Tongue (tissue), 3 donors: ENCODE measurements around the gene SULT1A3. TPM values are rescaled to one million over a fixed set of nuclear protein-coding genes. Genes with fewer than 3 reads are reported as not detected.
"Not testable (repeated sequence)": the region's sequence is repeated elsewhere in the genome, so short reads cannot be mapped to it uniquely, and the experiment has no call there.

Experiments used
- DNase-seq: peaks from one replicate; pipeline ENCODE4 v3.0.0-alpha.2; 2015
- small RNA-seq: library from RNA; depleted of rRNA; stranded (forward); fragments of <200 nt; gene quantifications from one replicate; pipeline ENCODE3, GENCODE V24; 2014; ENCODE audit warnings: low replicate concordance
- total RNA-seq: library from RNA; depleted of rRNA; stranded (reverse); fragments of >200 nt; gene quantifications from one replicate; pipeline ENCODE4 v1.2.3, GENCODE V29; 2014

SULT1A3 gene
- total RNA-seq, 1 donor from 2014 or later: 5.8 TPM

DNA sequence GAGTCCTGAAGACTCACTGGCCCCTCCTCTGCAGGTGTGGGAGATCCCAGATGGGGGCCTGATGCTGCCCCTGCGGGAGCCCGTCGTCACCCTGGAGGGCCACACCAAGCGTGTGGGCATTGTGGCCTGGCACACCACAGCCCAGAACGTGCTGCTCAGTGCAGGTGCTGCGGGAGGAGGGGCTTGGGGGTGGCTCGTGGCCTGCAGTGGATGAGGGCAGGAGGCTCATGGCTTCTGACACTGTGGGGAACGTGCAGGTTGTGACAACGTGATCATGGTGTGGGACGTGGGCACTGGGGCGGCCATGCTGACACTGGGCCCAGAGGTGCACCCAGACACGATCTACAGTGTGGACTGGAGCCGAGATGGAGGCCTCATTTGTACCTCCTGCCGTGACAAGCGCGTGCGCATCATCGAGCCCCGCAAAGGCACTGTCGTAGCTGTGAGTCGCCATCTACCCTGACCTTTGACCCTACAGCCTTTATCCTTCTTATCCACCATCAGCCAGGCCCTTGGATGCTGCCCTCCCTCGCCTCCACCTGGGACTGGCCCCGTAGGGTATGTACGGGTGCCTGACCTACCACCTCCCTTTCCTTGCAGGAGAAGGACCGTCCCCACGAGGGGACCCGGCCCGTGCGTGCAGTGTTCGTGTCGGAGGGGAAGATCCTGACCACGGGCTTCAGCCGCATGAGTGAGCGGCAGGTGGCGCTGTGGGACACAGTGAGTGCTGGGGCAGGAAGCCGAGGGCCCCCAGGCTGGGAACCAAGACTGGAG lies 12.1 kb upstream of the SULT1A3 start:
- peak; percentile 34 for DNase-seq

GRCh38 chr16:30187556-30187865 lies 11.5 kb upstream of the SULT1A3 start:
- no peak for DNase-seq

DNA sequence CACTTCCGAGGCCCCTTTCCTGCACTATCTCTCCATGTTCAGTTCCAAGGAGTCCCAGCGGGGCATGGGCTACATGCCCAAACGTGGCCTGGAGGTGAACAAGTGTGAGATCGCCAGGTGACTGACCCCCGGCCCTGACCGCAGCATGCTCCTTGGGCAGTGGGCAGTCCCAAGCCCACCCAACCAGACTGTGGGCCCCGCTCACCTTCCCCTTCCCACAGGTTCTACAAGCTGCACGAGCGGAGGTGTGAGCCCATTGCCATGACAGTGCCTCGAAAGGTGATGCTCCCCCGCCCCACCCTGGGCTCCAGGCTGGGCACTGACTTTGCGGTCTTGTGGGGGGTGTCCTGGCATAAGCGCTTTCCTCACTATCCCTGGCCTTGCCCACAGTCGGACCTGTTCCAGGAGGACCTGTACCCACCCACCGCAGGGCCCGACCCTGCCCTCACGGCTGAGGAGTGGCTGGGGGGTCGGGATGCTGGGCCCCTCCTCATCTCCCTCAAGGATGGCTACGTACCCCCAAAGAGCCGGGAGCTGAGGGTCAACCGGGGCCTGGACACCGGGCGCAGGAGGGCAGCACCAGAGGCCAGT lies 11.0 kb upstream of the SULT1A3 start:
- no peak for DNase-seq

- DNase-seq: not testable (repeated sequence)
These were observed 7.9 kb upstream of the SULT1A3 start for GRCh38 chr16:30191158-30191557.

DNA sequence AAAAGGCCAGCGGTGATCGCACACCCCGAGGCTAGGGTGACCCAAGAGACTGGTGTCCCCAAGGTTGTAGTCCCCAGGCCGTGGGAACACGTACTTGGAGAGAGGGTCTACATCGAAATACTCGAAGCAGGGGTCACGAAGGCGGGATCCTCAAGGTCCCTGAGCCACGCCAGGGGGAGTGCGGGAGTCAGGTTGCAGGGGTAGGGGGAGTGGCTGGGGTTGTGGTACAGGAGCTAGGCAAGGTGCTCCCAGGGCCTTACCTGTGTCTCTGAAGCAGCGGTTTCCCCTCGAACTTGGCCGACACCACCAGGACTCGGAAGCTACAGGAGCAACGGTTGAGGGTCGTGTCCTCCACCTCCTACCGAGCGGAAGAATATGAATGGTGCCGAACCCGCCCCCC lies 6.0 kb upstream of the SULT1A3 start:
- DNase-seq: not testable (repeated sequence)

GRCh38 chr16:30193615-30194014 lies 5.4 kb upstream of the SULT1A3 start, which contains the start of the genes BOLA2B and SLX1A:
TSS of gene BOLA2B (minus strand) at chr16:30193666. CDS start at chr16:30193595, 71 bp downstream.
TSS of gene SLX1A (plus strand) at chr16:30193875. CDS start at chr16:30194085, 210 bp downstream.
- not testable (repeated sequence) for DNase-seq

DNA sequence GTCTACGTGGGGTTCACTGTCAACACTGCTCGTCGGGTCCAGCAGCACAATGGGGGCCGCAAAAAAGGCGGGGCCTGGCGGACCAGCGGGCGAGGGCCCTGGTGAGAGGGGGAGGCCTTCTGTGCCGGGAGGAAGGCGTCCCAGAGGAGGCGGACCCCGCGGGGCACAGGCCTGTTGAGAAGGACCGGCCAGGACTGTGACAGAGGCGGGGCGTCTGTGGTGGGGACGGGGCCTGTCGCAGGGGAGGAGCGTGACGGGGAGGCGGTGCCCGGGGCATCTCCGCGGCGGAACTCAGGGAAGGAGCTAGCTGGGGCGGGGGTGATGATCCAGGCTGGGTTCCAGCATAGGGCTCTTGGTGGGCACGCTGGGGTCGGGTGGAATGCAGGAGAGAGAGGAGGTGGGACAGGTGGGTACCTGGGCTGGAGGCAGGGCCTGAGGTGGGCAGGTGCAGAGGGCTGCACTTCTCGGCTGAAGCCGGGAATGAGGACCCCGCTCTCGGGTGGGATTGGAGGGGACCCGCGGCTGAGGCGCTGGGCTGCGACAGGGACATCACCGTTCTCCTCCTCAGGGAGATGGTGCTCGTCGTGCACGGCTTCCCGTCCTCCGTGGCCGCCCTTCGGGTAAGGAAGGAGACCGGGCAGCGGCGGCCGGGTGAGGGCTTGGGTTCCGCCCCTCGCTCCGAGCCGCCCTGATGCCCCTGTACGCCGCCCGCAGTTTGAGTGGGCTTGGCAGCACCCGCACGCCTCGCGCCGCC lies 4.7 kb upstream of the SULT1A3 start:
- not testable (repeated sequence) for DNase-seq

DNA sequence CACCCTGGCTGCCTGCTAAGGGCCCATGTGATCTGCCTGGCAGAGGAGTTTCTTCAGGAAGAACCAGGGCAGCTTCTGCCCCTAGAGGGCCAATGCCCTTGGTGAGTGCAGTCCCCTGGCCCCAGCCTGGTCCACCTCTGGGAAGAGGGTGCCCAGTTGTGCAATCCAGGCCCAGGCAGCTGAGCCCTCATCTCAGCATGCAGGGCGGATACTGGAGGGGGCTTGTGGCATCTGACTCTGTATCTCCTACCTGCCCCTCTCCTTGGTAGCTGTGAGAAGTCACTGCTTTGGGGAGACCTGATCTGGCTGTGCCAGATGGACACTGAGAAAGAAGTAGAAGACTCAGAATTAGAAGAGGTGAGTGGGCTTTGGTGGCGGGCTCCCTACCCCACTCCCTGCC lies 2.1 kb upstream of the SULT1A3 start:
- DNase-seq: not testable (repeated sequence)

DNA sequence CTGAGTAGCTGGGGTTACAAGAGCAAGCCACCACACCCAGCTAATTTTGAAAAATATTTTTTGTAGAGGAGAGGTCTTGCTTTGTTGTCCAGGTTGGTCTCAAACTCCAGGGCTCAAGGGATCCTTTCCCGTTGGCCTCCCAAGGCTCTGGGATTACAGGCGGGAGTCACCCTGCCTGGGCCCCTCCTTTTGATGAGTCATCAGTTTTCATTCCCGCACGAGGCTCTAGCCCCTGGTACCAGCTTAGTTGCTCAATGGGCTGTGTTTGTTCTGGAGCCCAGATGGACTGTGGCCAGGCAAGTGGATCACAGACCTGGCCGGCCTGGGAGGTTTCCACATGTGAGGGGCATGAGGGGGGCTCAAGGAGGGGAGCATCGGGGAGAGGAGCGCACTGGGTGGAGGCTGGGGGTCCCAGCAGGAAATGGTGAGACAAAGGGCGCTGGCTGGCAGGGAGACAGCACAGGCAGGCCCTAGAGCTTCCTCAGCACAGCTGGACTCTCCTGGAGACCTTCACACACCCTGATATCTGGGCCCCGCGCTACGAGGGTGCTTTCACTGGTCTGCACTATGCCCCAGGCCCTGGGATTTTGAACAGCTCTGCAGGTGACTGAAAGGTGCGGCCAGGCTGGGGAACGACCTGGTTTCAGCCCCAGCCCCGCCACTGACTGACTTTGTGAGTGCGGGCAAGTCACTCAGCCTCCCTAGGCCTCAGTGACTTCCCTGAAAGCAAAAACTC lies 721 bp downstream of the SULT1A3 start:
- DNase-seq: not testable (repeated sequence)

DNA sequence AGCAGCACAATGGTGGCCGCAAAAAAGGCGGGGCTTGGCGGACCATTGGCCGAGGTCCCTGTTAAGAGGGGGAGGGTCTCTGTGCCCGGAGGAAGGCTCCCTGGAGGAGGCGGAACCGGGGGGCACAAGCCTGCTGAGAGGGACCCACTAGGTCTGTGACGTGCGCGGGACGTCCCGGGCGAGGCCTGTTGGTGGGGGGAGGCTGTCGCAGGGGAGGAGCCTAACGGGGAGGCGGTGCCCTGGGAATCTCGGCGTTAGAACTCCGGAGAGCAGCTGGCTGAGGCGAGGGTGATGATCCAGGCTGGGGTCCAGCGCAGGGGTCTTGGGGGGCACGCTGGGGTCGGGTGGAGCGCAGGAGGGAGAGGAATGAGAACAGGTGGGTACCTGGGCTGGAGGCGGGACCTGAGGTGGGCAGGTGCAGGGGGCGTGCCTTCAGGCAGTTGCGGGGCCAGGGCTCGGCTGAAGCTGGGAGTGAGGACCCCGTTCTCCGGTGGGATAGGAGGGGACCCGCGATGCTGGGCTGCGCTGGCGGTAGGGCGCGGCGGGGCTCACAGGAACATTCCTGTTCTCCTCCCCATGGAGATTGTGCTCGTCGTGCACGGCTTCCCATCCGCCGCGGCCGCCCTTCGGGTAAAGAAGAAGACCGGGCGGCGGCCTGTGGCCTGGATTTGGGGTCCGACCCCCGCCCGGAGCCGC lies 6.6 kb downstream of the SULT1A3 start:
- not testable (repeated sequence) for DNase-seq

DNA sequence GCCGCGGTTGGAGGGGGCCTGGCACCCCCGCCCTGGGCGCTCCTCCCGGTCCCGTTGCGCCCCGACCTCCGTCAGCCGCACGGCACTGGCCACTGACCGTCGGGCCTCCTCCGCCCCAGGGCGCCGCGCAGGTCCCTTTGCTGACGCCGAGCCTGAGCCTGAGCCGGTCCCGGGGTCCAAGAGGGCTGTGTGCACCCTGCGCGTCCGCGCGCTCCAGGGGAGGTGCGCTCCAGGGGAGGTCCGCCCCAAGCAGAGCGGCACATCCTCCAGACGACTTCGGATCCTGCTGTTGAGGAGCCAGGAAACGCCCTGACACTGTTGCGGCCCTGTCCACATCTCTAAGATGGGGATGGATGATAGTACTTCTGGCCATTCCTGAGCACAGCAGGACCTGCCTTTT lies 7.2 kb downstream of the SULT1A3 start:
- not testable (repeated sequence) for DNase-seq

DNA sequence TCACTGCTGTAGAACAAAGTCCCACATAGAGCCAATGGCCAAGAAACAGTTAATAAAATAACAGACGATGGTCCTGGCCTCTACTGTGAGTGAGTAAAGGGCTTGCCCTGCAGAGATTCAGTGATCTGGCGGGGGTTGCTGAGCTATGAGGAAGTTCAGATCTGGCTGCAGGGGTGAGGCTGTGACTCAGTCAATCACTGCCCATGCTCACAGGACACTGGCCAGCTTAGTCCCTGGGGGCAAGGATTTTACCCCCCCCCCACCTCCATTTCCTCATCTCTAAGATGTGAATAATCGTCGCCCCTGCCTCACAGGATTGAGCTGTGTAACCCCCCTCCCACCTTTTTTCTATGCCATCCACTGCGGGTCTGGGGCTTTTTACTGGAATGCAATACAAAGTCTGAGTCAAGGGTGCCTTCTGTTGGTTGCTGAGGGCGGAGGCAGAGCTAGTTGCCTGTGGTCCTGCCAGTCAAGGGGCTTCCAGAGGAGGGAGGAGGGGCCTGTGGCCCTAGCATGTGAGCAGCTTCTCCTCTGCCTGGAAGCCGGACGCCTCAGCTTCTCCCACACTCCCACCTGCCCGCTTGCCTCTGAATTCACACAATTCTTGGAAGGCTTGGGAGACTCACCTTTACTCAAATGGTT lies 8.1 kb downstream of the SULT1A3 start:
- DNase-seq: not testable (repeated sequence)

DNA sequence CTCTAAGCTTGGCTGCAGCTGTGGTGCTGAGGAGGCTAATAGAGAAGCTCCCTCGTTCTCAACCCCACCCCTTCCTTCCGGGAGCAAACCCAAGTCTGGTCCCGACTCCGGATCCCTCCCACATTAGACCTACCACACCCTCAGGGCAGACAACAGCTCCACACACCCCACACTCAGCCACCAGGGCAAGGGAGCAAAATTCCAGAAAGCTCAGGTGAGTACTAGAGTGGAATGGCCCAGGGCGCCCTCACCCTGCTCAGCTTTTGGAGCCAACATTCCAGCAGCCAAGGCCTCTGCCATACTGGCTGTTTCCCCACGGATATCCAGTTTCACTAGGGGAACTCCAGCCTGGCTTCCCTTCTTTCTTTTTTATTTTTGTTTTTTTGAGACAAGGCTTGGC lies 10.0 kb downstream of the SULT1A3 start:
- not testable (repeated sequence) for DNase-seq

DNA sequence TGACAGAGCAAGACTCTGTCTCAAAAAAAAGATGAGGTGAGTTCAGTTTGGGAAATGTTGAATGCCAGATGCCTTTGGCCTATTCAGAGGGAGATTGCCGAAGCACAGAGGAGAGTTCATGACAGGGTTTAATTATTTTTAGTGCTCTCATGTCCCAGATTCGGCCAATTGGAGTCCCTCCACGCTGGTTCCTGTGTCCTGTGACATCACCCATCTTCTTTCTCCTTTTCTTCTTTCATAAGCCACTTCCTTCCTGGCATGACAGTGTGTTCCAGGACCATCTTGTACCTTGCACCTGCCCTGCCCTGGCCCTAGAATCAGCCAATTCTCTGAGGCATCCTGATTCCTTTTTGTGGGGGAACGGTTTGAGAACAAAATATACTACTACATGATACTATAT lies 12.4 kb downstream of the SULT1A3 start:
- not testable (repeated sequence) for DNase-seq

DNA sequence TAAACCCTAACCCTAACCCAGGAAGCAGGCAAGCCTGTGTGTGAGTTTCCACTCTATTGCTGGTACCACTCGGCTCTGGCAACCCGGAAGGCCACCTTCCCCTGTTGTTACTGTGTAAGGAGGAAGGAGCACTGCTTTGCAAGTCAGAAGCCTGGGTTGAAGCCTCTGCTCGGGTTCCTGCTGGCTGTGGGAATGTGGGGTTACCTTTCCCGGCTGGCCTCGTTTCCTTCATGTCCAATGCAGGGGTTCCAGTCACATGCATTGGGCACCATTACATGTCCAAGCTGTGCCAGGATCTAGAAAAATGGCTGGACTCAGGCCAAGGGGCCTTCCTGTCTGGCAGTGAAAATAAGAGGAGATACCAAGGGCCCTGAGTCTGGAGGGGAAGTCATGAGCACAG lies 18.0 kb downstream of the SULT1A3 start:
- DNase-seq: not testable (repeated sequence)

DNA sequence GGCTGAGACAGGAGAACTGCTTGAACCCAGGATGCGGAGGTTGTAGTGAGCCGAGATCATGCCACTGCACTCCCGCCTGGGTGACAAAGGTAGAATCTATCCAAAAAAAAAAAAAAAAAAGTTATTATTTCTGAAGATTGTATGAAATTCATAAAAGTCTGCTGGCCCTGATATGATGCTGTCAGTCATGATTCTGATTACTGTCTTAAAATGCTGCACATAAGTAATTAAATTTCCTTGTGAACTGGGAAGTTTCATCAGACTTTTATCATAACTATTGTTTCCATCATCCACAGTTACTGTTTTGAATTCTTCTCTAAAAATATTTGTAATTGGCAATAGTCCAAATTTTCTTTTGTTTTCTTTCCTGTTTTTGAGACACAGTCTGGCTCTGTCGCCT lies 49.3 kb downstream of the SULT1A3 start, which contains the start of gene NPIPB13:
Gene NPIPB13, minus strand, starts transcription at position 101 of the 400 bp plus-strand sequence. CDS start 2,906 bp downstream, outside the sequence.
- DNase-seq: not testable (repeated sequence)

Small RNA genes lying within 50 kb of the gene (small RNA-seq; reads per million reads assigned to genes)
- gene AC106782.4: not detected

Other genes starting within 250 kb of the SULT1A3 start
- gene TMEM219, start 237.2 kb upstream of the SULT1A3 start, total RNA-seq: 28.2 TPM
- gene TAOK2, start 225.4 kb upstream of the SULT1A3 start, total RNA-seq: 37.7 TPM
- gene HIRIP3, start 203.6 kb upstream of the SULT1A3 start, total RNA-seq: 13.1 TPM
- gene INO80E, start 203.0 kb upstream of the SULT1A3 start, total RNA-seq: 38.1 TPM
- gene DOC2A, start 188.2 kb upstream of the SULT1A3 start, total RNA-seq: 1.0 TPM
- gene C16orf92, start 176.1 kb upstream of the SULT1A3 start, total RNA-seq: not detected
- 0.82 TPM for gene TLCD3B, start 168.0 kb upstream of the SULT1A3 start, total RNA-seq
- 1,849 TPM for gene ALDOA, start 133.5 kb upstream of the SULT1A3 start, total RNA-seq
- gene PPP4C, start 123.3 kb upstream of the SULT1A3 start, total RNA-seq: 72.4 TPM
- 1.4 TPM for gene TBX6, start 107.3 kb upstream of the SULT1A3 start, total RNA-seq
- gene YPEL3, start 103.0 kb upstream of the SULT1A3 start, total RNA-seq: 10.4 TPM
- gene GDPD3, start 85.7 kb upstream of the SULT1A3 start, total RNA-seq: 3.3 TPM
- gene MAPK3, start 76.0 kb upstream of the SULT1A3 start, total RNA-seq: 18.0 TPM
- gene CORO1A, start 15.7 kb upstream of the SULT1A3 start, total RNA-seq: 14.8 TPM
- gene BOLA2B, start 5.6 kb upstream of the SULT1A3 start, total RNA-seq: 40.7 TPM
- 13.7 TPM for gene SLX1A, start 5.4 kb upstream of the SULT1A3 start, total RNA-seq
- gene NPIPB13, start 49.2 kb downstream of the SULT1A3 start, total RNA-seq: 2.4 TPM
- gene CD2BP2, start 156.1 kb downstream of the SULT1A3 start, total RNA-seq: 29.8 TPM
- 40.0 TPM for gene TBC1D10B, start 171.2 kb downstream of the SULT1A3 start, total RNA-seq
- 9,092 TPM for gene MYL11, start 175.5 kb downstream of the SULT1A3 start, total RNA-seq
- not detected for gene SEPTIN1, start 183.3 kb downstream of the SULT1A3 start, total RNA-seq
- 6.4 TPM for gene ZNF48, start 196.2 kb downstream of the SULT1A3 start, total RNA-seq
- gene ZNF771, start 208.4 kb downstream of the SULT1A3 start, total RNA-seq: 12.1 TPM
- gene DCTPP1, start 230.8 kb downstream of the SULT1A3 start, total RNA-seq: 22.8 TPM
- 16.4 TPM for gene SEPHS2, start 246.6 kb downstream of the SULT1A3 start, total RNA-seq